Smooth muscle cell (in vitro differentiated cells): ENCODE results near the gene ATRAID. TPM values are rescaled to one million over a fixed set of nuclear protein-coding genes. Genes with fewer than 3 reads are reported as not detected.

Experiments
- DNase-seq: peaks from one replicate; lab custom pipeline; 2025; ENCODE audit not compliant: unreplicated experiment; lab: John Stamatoyannopoulos, UW
- H2AFZ ChIP-seq: fragments of 200-600 bp; sonication (generic); 2 replicates; pipeline ENCODE4 v1.6.0; 2016; ENCODE audit warnings: antibody characterized with exemption, low read depth, mild to moderate bottlenecking
- H3F3A ChIP-seq: fragments of 200-600 bp; sonication (generic); 2 replicates; pipeline ENCODE4 v1.6.0; 2017; ENCODE audit warnings: antibody characterized with exemption, low read depth
- H3K27ac ChIP-seq: fragments of 200-600 bp; sonication (generic); 2 replicates; pipeline ENCODE4 v1.5.1; 2016; ENCODE audit warnings: low read depth, mild to moderate bottlenecking
- H3K27me3 ChIP-seq: fragments of 200-600 bp; sonication (generic); 2 replicates; pipeline ENCODE4 v1.6.1; 2016; ENCODE audit warnings: low read depth, mild to moderate bottlenecking
- H3K36me3 ChIP-seq: fragments of 200-600 bp; sonication (generic); 2 replicates; pipeline ENCODE4 v1.5.1; 2016; ENCODE audit warnings: low read depth
- H3K4me1 ChIP-seq: fragments of 200-600 bp; sonication (generic); 2 replicates; pipeline ENCODE4 v1.5.1; 2016; ENCODE audit warnings: low read depth
- H3K4me2 ChIP-seq: fragments of 200-600 bp; sonication (generic); 2 replicates; pipeline ENCODE4 v1.6.0; 2016; ENCODE audit warnings: mild to moderate bottlenecking
- H3K4me3 ChIP-seq: fragments of 200-600 bp; sonication (generic); 2 replicates; pipeline ENCODE4 v1.5.1; 2016; ENCODE audit warnings: mild to moderate bottlenecking
- H3K79me2 ChIP-seq: fragments of 200-600 bp; sonication (generic); 2 replicates; pipeline ENCODE4 v1.6.0; 2016; ENCODE audit warnings: low read depth, mild to moderate bottlenecking
- H3K9ac ChIP-seq: fragments of 200-600 bp; sonication (generic); 2 replicates; pipeline ENCODE4 v1.6.0; 2016; ENCODE audit warnings: low read depth
- H3K9me3 ChIP-seq: fragments of 200-600 bp; sonication (generic); replicated peaks from 2 replicates; pipeline ENCODE4 v1.5.1; 2016; ENCODE audit warnings: low read depth
- H4K20me1 ChIP-seq: fragments of 200-600 bp; sonication (generic); 2 replicates; pipeline ENCODE4 v1.6.0; 2016; ENCODE audit warnings: low read depth
- WGBS: methylation state at CpG from one replicate; pipeline ENCODE4 v1.1.7; 2016; ENCODE audit warnings: low lambda C conversion rate; 5-methylcytosine and 5-hydroxymethylcytosine counted together
- polyA plus RNA-seq: library from polyadenylated mRNA; unstranded; fragments of >200 nt; fragmentation: Nextera tagmentation; extraction: Ambion mirVana; gene quantifications from 2 replicates; pipeline ENCODE4 v1.2.1, GENCODE V29; 2016
- total RNA-seq: library from RNA; depleted of rRNA; stranded (reverse); fragments of >200 nt; gene quantifications from 2 replicates; pipeline ENCODE4 v1.2.3, GENCODE V29; 2014
- TF ChIP-seq, protein P1 (sequence below): fragments of 200-600 bp; sonication (generic); IDR thresholded peaks from 2 replicates; pipeline ENCODE4 v1.5.1; 2017; ENCODE audit warnings: borderline replicate concordance, mild to moderate bottlenecking, antibody characterized with exemption; ENCODE audit not compliant: insufficient read depth, poor library complexity, severe bottlenecking

ATRAID gene
- total and polyA plus RNA-seq, 2 experiments from 2014 or later = 233 to 335 TPM

DNA sequence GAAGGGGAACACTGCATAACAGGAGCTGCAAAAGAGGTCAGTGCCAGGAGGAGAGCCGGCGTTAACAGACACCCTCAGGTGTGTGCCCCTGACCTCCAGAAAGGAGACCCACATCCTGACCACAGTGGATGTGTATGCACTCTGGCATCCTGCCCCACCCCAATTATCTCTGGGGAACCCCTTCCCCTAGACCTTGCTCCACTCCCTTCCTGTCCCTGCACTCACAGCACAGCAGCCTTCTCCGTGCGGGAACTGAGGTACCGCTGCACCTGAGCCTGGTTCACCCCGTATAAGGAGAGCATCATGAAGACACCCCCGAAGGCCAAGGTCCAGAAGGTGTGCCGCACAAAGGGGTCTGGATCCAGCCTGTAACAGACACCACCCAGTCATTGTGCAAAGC, 7.3 kb upstream of the ATRAID start:
- H3K36me3 ChIP-seq = no peaks in the 10 kb centered on the region
- WGBS = 96% methylated on average over 8 of the region's 8 CpGs
- no peaks in the 10 kb centered on the region for H3F3A ChIP-seq
- DNase-seq = no peak
- no peak overlapping the region for H2AFZ ChIP-seq
- TF ChIP-seq, protein P1, sequence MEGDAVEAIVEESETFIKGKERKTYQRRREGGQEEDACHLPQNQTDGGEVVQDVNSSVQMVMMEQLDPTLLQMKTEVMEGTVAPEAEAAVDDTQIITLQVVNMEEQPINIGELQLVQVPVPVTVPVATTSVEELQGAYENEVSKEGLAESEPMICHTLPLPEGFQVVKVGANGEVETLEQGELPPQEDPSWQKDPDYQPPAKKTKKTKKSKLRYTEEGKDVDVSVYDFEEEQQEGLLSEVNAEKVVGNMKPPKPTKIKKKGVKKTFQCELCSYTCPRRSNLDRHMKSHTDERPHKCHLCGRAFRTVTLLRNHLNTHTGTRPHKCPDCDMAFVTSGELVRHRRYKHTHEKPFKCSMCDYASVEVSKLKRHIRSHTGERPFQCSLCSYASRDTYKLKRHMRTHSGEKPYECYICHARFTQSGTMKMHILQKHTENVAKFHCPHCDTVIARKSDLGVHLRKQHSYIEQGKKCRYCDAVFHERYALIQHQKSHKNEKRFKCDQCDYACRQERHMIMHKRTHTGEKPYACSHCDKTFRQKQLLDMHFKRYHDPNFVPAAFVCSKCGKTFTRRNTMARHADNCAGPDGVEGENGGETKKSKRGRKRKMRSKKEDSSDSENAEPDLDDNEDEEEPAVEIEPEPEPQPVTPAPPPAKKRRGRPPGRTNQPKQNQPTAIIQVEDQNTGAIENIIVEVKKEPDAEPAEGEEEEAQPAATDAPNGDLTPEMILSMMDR = no peak
- no peak overlapping the region for H3K4me2 ChIP-seq
- H3K9ac ChIP-seq = no peak overlapping the region
- H3K4me3 ChIP-seq = no peak overlapping the region
- H3K79me2 ChIP-seq = no peaks in the 10 kb centered on the region
- peaks cover 2% of the 10 kb centered on the region for H3K4me1 ChIP-seq
- H3K27me3 ChIP-seq = no peaks in the 10 kb centered on the region
- H4K20me1 ChIP-seq = no peaks in the 10 kb centered on the region
- no peaks in the 10 kb centered on the region for H3K9me3 ChIP-seq
- no peak overlapping the region for H3K27ac ChIP-seq

DNA sequence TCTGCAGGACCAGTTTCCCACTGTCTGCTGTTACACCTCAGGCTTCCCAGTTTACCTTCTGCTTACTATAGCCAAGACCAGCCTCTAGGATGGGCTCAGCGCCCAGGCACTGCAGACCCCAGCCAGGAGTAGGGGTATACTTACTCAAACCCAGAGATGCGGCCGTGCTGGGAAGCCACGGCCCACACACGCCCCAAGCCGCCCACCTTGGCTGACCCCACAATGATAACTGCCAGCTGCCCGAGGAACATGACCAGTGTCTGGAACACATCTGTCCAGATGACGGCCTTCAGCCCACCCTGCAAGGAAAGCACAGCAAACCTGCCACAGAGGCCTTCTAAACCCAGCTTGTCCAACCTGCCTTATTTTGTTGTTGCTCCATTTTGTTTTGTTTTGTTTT, 6.6 kb upstream of the ATRAID start:
- no peak overlapping the region for H3K9ac ChIP-seq
- H3K4me1 ChIP-seq = peaks cover 2% of the 10 kb centered on the region
- H3F3A ChIP-seq = no peaks in the 10 kb centered on the region
- H3K36me3 ChIP-seq = no peaks in the 10 kb centered on the region
- WGBS = 90% methylated on average over 8 of the region's 8 CpGs
- H3K27ac ChIP-seq = no peak overlapping the region
- H3K79me2 ChIP-seq = no peaks in the 10 kb centered on the region
- no peak overlapping the region for H3K4me3 ChIP-seq
- TF ChIP-seq, protein P1 = no peak
- DNase-seq = no peak
- H4K20me1 ChIP-seq = no peaks in the 10 kb centered on the region
- H3K4me2 ChIP-seq = no peak overlapping the region
- H3K27me3 ChIP-seq = no peaks in the 10 kb centered on the region
- H3K9me3 ChIP-seq = no peaks in the 10 kb centered on the region
- no peak overlapping the region for H2AFZ ChIP-seq

- H3F3A ChIP-seq = no peaks in the 10 kb centered on the region
- H3K79me2 ChIP-seq = no peaks in the 10 kb centered on the region
- WGBS = 100% methylated on average over 6 of the region's 6 CpGs
Observed at GRCh38 chr2:27206346-27206745, 5.5 kb upstream of the ATRAID start.

More at GRCh38 chr2:27206346-27206745, 5.5 kb upstream of the ATRAID start:
- DNase-seq = no peak
- Histone ChIP-seq H3K27ac (no peak overlapping the region), H4K20me1 (no peaks in the 10 kb centered on the region), H3K4me2 (no peak overlapping the region), H2AFZ (no peak overlapping the region), H3K9me3 (no peaks in the 10 kb centered on the region), H3K36me3 (no peaks in the 10 kb centered on the region), H3K4me3 (no peak overlapping the region), H3K4me1 (peaks cover 6% of the 10 kb centered on the region), H3K27me3 (no peaks in the 10 kb centered on the region), H3K9ac (no peak overlapping the region)
- TF ChIP-seq, protein P1 = no peak
